B cell (primary cell): ENCODE measurements around the gene CACNA2D4. TPM values are rescaled to one million over a fixed set of nuclear protein-coding genes. Genes with fewer than 3 reads are reported as not detected.

ENCODE experiments used
- ATAC-seq: fragments of 200-7000 bp; cut with Tn5 transposase; one replicate; pipeline ENCODE4 v1.10.0; 2021; ENCODE audit warnings: low read depth, mild to moderate bottlenecking, moderate number of reproducible peaks, moderate library complexity
- CTCF ChIA-PET: fragments of 350-600 bp; sonication (Branson Sonifier 250); formaldehyde crosslinking; loops from one replicate; lab custom pipeline; 2021; ENCODE audit warnings: antibody characterized with exemption, inconsistent platforms; lab: Charles Lee
- POLR2A ChIA-PET: fragments of 350-600 bp; sonication (Branson Sonifier 250); formaldehyde crosslinking; loops from one replicate; lab custom pipeline; 2021; ENCODE audit warnings: antibody characterized with exemption; lab: Charles Lee
- DNase-seq: peaks from one replicate; pipeline ENCODE4 v3.0.0; 2013
- H2AFZ ChIP-seq: 2 replicates; pipeline ENCODE4 v1.6.1; 2012; ENCODE audit warnings: mild to moderate bottlenecking, low read depth, low read length; ENCODE audit not compliant: insufficient read depth, poor library complexity, severe bottlenecking
- H3K27ac ChIP-seq, 2 donors: 1 replicate in 1 of 2; 2 replicates in 1 of 2; pipeline ENCODE4 v1.5.1; 2012 to 2013; ENCODE audit warnings: low read length in 2 of 2, mild to moderate bottlenecking in 2 of 2, moderate library complexity in 1 of 2
- H3K27me3 ChIP-seq, 4 experiments: fragments of 200-600 bp in 1 of 4; sonication (generic) in 1 of 4; replicated peaks in 1 of 4; 1 replicate in 2 of 4; 2 replicates in 2 of 4; pipeline versions ENCODE4 v1.6.1 to v1.7.0; 2013 to 2016; ENCODE audit warnings: low read length in 3 of 4, mild to moderate bottlenecking in 2 of 4, mixed read lengths in 1 of 4, moderate library complexity in 1 of 4; ENCODE audit not compliant: insufficient read depth in 4 of 4, control insufficient read depth in 3 of 4; ENCODE audit errors: control extremely low read depth in 1 of 4
- H3K36me3 ChIP-seq, 2 experiments: replicated peaks in 1 of 2; 1 replicate in 1 of 2; 2 replicates in 1 of 2; pipeline versions ENCODE4 v1.6.1 to v1.7.1; 2013; ENCODE audit warnings: low read length in 1 of 2; ENCODE audit not compliant: insufficient read depth in 2 of 2, control insufficient read depth in 1 of 2; ENCODE audit errors: control extremely low read depth in 1 of 2, extremely low read depth in 1 of 2
- H3K4me1 ChIP-seq, 2 donors: fragments of 200-600 bp in 1 of 2; sonication (generic) in 1 of 2; 1 replicate in 1 of 2; 2 replicates in 1 of 2; pipeline versions ENCODE4 v1.5.1 to v1.6.1; 2013 to 2017; ENCODE audit warnings: low read length in 2 of 2; ENCODE audit not compliant: control insufficient read depth in 2 of 2, insufficient read depth in 2 of 2
- H3K4me2 ChIP-seq: replicated peaks from 2 replicates; pipeline ENCODE3; 2012; ENCODE audit warnings: mild to moderate bottlenecking, low read depth, low read length; ENCODE audit not compliant: poor library complexity, severe bottlenecking
- H3K4me3 ChIP-seq, 5 experiments: fragments of 200-600 bp in 1 of 5; sonication (generic) in 1 of 5; 1 replicate in 3 of 5; 2 replicates in 2 of 5; pipeline versions ENCODE4 v1.5.1 to v1.7.0; 2011 to 2016; ENCODE audit warnings: low read length in 4 of 5, mild to moderate bottlenecking in 4 of 5, low read depth in 2 of 5, control low read depth in 1 of 5, moderate library complexity in 1 of 5; ENCODE audit not compliant: insufficient read depth in 1 of 5; ENCODE audit errors: control extremely low read depth in 1 of 5, extremely low read depth in 1 of 5
- H3K79me2 ChIP-seq: fragments of 200-600 bp; sonication (generic); one replicate; pipeline ENCODE4 v1.6.0; 2016; ENCODE audit warnings: low read length; ENCODE audit not compliant: control insufficient read depth, insufficient read depth
- H3K9ac ChIP-seq: fragments of 200-600 bp; sonication (generic); 2 replicates; pipeline ENCODE4 v1.6.1; 2017; ENCODE audit warnings: mild to moderate bottlenecking, low read length, moderate library complexity
- H3K9me3 ChIP-seq, 3 donors: one replicate each; pipeline versions ENCODE4 v1.6.1 to v1.7.1; 2013; ENCODE audit warnings: low read length in 2 of 3; ENCODE audit not compliant: control insufficient read depth in 2 of 3, insufficient read depth in 1 of 3; ENCODE audit errors: control extremely low read depth in 1 of 3
- H4K20me1 ChIP-seq: 2 replicates; pipeline ENCODE4 v1.6.0; 2012; ENCODE audit warnings: mild to moderate bottlenecking, low read length; ENCODE audit not compliant: insufficient read depth, control insufficient read depth, poor library complexity, severe bottlenecking
- H3K27ac Mint-ChIP-seq: one replicate; pipeline ENCODE4 v1.8.0; 2021; ENCODE audit warnings: mixed read lengths
- H3K27me3 Mint-ChIP-seq: one replicate; pipeline ENCODE4 v1.8.0; 2021; ENCODE audit warnings: mixed read lengths
- H3K4me1 Mint-ChIP-seq: one replicate; pipeline ENCODE4 v1.8.0; 2021; ENCODE audit warnings: mixed read lengths
- H3K4me3 Mint-ChIP-seq: one replicate; pipeline ENCODE4 v1.8.0; 2021; ENCODE audit warnings: mixed read lengths
- H3K9me3 Mint-ChIP-seq: one replicate; pipeline ENCODE4 v1.8.0; 2022; ENCODE audit warnings: mixed read lengths; ENCODE audit not compliant: insufficient read depth
- EZH2 ChIP-seq: IDR thresholded peaks from 2 replicates; pipeline ENCODE4 v1.6.1; 2012; ENCODE audit warnings: borderline replicate concordance, low read depth, mild to moderate bottlenecking, moderate library complexity, low read length; ENCODE audit not compliant: insufficient read depth, poor library complexity, severe bottlenecking
- WGBS: methylation state at CpG from one replicate; pipeline ENCODE4 v1.1.5; 2013; ENCODE audit warnings: missing lambda C conversion rate; ENCODE audit not compliant: insufficient coverage; 5-methylcytosine and 5-hydroxymethylcytosine counted together
- intact Hi-C: fragments of 100-400 bp; cut with micrococcal nuclease; formaldehyde crosslinking; loops from one replicate; pipeline ENCODE4 v1.10.0; 2022
- polyA plus RNA-seq: library from polyadenylated mRNA; depleted of rRNA; stranded (reverse); fragments of >200 nt; gene quantifications from 2 replicates; pipeline ENCODE4 v1.2.3, GENCODE V29; 2012
- total RNA-seq, 2 donors: library from RNA; stranded (reverse); fragments of 120-200 nt in 1 of 2; gene quantifications; 1 replicate in 1 of 2; 2 replicates in 1 of 2; pipeline versions ENCODE4 v1.2.3 to v1.2.4, GENCODE V29; 2013 to 2022
- TF ChIP-seq, protein P1 (sequence below): fragments of 200-600 bp; IDR thresholded peaks from one replicate; pipeline ENCODE4 v1.8.0; 2022; ENCODE audit warnings: antibody characterized with exemption, mild to moderate bottlenecking

The CACNA2D4 gene
- total and polyA plus RNA-seq, 2 donors (not counting 1 experiment from before 2014, with no cell fraction given) = 6.0 to 7.4 TPM

- no peaks in the 10 kb centered on the region for H3K4me1 ChIP-seq
- no peaks in the 10 kb centered on the region for H3K79me2 ChIP-seq
- H3K9ac ChIP-seq = no peak overlapping the region
- H2AFZ ChIP-seq = no peak overlapping the region
- H3K9me3 ChIP-seq = no peaks in the 10 kb centered on the region
- CTCF ChIA-PET = no interaction called here
- H3K27me3 ChIP-seq = no peaks in the 10 kb centered on the region
- Mint-ChIP-seq H3K4me1 (no peaks in the 10 kb centered on the region), H3K9me3 (no peaks in the 10 kb centered on the region), H3K27ac (no peak overlapping the region), H3K4me3 (no peak overlapping the region), H3K27me3 (peaks cover 17% of the 10 kb centered on the region)
- H4K20me1 ChIP-seq = no peaks in the 10 kb centered on the region
- no peak for ATAC-seq
- no peak overlapping the region for H3K4me3 ChIP-seq
- H3K36me3 ChIP-seq = no peaks in the 10 kb centered on the region
- 94% methylated on average over 8 of the region's 8 CpGs for WGBS
- intact Hi-C loops = no loop called here
- TF ChIP-seq, protein P1, sequence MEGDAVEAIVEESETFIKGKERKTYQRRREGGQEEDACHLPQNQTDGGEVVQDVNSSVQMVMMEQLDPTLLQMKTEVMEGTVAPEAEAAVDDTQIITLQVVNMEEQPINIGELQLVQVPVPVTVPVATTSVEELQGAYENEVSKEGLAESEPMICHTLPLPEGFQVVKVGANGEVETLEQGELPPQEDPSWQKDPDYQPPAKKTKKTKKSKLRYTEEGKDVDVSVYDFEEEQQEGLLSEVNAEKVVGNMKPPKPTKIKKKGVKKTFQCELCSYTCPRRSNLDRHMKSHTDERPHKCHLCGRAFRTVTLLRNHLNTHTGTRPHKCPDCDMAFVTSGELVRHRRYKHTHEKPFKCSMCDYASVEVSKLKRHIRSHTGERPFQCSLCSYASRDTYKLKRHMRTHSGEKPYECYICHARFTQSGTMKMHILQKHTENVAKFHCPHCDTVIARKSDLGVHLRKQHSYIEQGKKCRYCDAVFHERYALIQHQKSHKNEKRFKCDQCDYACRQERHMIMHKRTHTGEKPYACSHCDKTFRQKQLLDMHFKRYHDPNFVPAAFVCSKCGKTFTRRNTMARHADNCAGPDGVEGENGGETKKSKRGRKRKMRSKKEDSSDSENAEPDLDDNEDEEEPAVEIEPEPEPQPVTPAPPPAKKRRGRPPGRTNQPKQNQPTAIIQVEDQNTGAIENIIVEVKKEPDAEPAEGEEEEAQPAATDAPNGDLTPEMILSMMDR = no peak
- no peak for TF ChIP-seq EZH2
- no peak for DNase-seq
- H3K4me2 ChIP-seq = no peak overlapping the region
- no peak overlapping the region for H3K27ac ChIP-seq
- POLR2A ChIA-PET = no interaction called here
Measured at GRCh38 chr12:1877169-1877878, 41.1 kb downstream of the CACNA2D4 start.

DNA sequence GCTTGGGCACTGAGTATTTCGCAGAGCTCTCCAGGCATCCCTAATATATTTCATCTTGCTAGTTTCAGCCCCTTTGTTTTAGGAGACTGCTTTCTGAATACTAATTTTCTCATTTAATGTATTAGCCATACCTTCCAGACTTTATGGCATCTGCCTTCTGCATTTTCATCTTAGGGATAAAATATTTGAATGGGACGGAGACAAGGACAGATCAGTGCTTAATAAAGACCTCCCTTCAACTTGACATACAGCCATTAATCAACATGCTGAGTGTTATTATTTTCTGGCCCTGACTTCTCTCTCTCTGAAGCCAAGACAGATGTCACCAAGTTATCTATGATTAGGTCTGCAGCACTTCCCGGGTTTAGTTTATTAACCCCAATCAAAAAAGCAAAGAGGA lies 42.4 kb downstream of the CACNA2D4 start:
- H3K4me2 ChIP-seq = no peak overlapping the region
- ChIA-PET CTCF (interaction anchor here (0.9 kb wide), 1 partner anchor 64 kb away, joined by 6 read pairs; no protein-coding TSS in a partner anchor), POLR2A (no interaction called here)
- H3K4me3 ChIP-seq = no peak overlapping the region
- peaks cover 17% of the 10 kb centered on the region for H3K27me3 Mint-ChIP-seq
- H4K20me1 ChIP-seq = no peaks in the 10 kb centered on the region
- H3K27ac ChIP-seq = no peak overlapping the region
- ATAC-seq (no peak), DNase-seq (no peak)
- H3K4me1 ChIP-seq = no peaks in the 10 kb centered on the region
- no peak overlapping the region for H3K27ac Mint-ChIP-seq
- no peaks in the 10 kb centered on the region for H3K36me3 ChIP-seq
- no peaks in the 10 kb centered on the region for H3K4me1 Mint-ChIP-seq
- no peak for TF ChIP-seq EZH2
- TF ChIP-seq, protein P1 = no peak
- H3K9me3 ChIP-seq = peaks cover 0 to 5% (median 0%) of the 10 kb centered on the region in 3 donors
- H2AFZ ChIP-seq = no peak overlapping the region
- intact Hi-C loops = no loop called here
- H3K79me2 ChIP-seq = no peaks in the 10 kb centered on the region
- no peaks in the 10 kb centered on the region for H3K27me3 ChIP-seq
- no peak overlapping the region for H3K4me3 Mint-ChIP-seq
- no peak overlapping the region for H3K9ac ChIP-seq
- no peaks in the 10 kb centered on the region for H3K9me3 Mint-ChIP-seq
- WGBS = no CpG with 5 or more reads among the region's 3 CpGs
